ENCODE measurements around the gene CACNA2D4.

Gene CACNA2D4

GRCh38 chr12:1934831-1935230 is 16.4 kb upstream of the CACNA2D4 start:
- no peak for DNase-seq (ENCODE audit: low read depth)

GRCh38 chr12:1934068-1934467 is 15.6 kb upstream of the CACNA2D4 start:
- DNase-seq (ENCODE audit: low read depth) = no peak

- no peak for DNase-seq (ENCODE audit: low read depth)
Measured at GRCh38 chr12:1933342-1934051, 15.0 kb upstream of the CACNA2D4 start.

- no peak for DNase-seq (ENCODE audit: low read depth)
Measured at GRCh38 chr12:1932264-1932777, 13.9 kb upstream of the CACNA2D4 start.

- DNase-seq (ENCODE audit: low read depth) = no peak
Measured at GRCh38 chr12:1931642-1932041, 13.2 kb upstream of the CACNA2D4 start.

GRCh38 chr12:1930803-1931597 is 12.5 kb upstream of the CACNA2D4 start:
- no peak for DNase-seq (ENCODE audit: low read depth)

- DNase-seq (ENCODE audit: low read depth) = no peak
Measured at GRCh38 chr12:1929985-1930802, 11.7 kb upstream of the CACNA2D4 start.

- no peak for DNase-seq (ENCODE audit: low read depth)
Measured at GRCh38 chr12:1929241-1929984, 11.0 kb upstream of the CACNA2D4 start.

- DNase-seq (ENCODE audit: low read depth) = no peak
Measured at GRCh38 chr12:1928439-1929121, 10.1 kb upstream of the CACNA2D4 start.

- no peak for DNase-seq (ENCODE audit: low read depth)
Measured at GRCh38 chr12:1927751-1928351, 9.4 kb upstream of the CACNA2D4 start.

GRCh38 chr12:1927051-1927680 is 8.7 kb upstream of the CACNA2D4 start:
- DNase-seq (ENCODE audit: low read depth) = no peak

GRCh38 chr12:1926251-1926657 is 7.8 kb upstream of the CACNA2D4 start:
- DNase-seq (ENCODE audit: low read depth) = no peak

- no peak for DNase-seq (ENCODE audit: low read depth)
Measured at GRCh38 chr12:1925684-1926006, 7.2 kb upstream of the CACNA2D4 start.

- no peak for DNase-seq (ENCODE audit: low read depth)
Measured at GRCh38 chr12:1924996-1925683, 6.7 kb upstream of the CACNA2D4 start.

GRCh38 chr12:1922985-1923384 is 4.5 kb upstream of the CACNA2D4 start:
- DNase-seq (ENCODE audit: low read depth) = no peak

- DNase-seq (ENCODE audit: low read depth) = no peak
Measured at GRCh38 chr12:1922075-1922709, 3.7 kb upstream of the CACNA2D4 start.

- DNase-seq (ENCODE audit: low read depth) = no peak
Measured at GRCh38 chr12:1920971-1921370, 2.5 kb upstream of the CACNA2D4 start.

- no peak for DNase-seq (ENCODE audit: low read depth)
Measured at GRCh38 chr12:1920436-1920835, 2.0 kb upstream of the CACNA2D4 start.

GRCh38 chr12:1919763-1920162 is 1.3 kb upstream of the CACNA2D4 start:
- DNase-seq (ENCODE audit: low read depth) = no peak

Measured in stimulated activated CD8-positive, alpha-beta memory T cell treated with anti-CD3 and anti-CD28 coated beads, Interleukin-15, amount 100 ng/mL, for 1 hour (primary cell).